ENCODE data around the gene SASH1.
A peak's percentile ranks its signal among the peaks of the same experiment; 100 is the strongest.

SASH1 gene

GRCh38 chr6:148528292-148528691, 185.7 kb downstream of the SASH1 start:
- DNase-seq: no peak

DNA sequence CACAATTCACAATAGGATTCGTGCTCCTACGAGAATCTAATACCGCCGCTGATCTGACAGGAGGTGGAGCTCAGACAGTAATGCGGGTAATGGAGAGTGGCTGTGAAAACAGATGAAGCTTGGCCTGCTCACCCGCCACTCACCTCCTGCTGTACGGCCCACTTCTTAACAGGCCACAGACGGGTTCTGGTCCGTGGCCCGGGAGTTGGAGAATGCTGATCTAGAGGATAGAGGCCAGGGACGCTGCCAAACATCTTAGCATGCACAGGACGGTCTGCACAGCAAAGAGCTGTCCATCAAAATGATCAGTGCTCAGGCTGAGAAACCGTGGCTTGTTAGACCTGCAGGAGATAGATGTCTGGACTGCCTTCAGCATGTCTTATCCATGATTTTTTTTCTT, 186.4 kb downstream of the SASH1 start:
- DNase-seq: no peak

GRCh38 chr6:148530394-148530953, 187.8 kb downstream of the SASH1 start:
- no peak for DNase-seq

- no peak for DNase-seq
These were observed 188.3 kb downstream of the SASH1 start for GRCh38 chr6:148530976-148531375.

GRCh38 chr6:148532698-148533097, 190.1 kb downstream of the SASH1 start:
- DNase-seq: no peak

DNA sequence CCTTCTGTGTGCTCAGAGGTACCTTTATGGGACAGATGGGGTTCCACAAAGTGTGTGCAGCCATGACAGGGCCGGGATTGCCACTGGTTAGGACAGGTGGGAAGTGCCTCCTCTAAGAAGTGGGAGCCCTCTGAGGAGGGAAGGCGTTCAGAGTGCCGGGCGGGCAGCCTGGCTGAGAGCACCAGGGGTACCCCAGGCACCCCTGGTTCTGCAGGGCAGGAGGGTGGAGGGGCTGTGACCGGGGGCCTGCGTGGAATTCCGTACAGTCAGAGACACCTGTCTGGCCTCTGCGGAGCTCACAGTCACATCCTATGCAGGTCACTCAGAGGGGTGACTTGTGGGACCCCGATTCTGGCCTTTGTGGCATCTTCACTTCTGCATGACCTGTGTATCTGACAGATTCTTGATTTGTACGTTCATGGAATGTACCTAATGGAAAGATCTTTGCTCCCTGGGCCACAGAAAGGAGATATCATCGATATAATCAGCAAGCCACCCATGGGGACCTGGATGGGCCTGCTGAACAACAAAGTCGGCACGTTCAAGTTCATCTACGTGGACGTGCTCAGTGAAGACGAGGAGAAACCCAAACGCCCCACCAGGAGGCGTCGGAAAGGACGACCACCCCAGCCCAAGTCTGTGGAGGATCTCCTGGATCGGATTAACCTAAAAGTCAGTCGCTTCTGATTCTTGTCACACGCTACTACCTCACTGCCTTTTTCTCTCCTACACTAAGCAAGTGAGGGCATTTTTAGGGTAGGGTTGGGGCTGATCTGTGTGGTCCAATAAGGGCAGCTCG, 190.9 kb downstream of the SASH1 start:
- DNase-seq: no peak

- no peak for DNase-seq
These were observed 192.2 kb downstream of the SASH1 start for GRCh38 chr6:148534871-148535270.

GRCh38 chr6:148535381-148535780, 192.7 kb downstream of the SASH1 start:
- DNase-seq: no peak

DNA sequence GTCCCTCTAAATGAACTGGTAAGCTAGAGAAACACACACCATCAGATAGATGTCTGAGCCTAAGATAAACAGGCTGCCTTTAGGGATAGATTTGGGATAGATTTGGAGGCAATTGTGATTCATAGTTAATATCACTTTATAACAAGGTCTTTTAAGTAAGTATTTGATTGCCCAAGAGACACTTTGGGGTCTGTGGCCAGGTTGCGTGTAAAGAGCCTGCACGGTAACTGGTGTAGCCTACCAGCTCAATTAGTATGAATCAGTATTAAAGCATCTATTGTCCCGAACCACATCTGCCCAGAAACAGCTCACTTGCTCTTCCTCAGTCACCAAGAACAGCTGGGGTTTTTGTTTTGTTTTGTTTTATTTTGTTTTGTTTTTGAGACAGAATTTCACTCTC, 193.3 kb downstream of the SASH1 start:
- DNase-seq: no peak

DNA sequence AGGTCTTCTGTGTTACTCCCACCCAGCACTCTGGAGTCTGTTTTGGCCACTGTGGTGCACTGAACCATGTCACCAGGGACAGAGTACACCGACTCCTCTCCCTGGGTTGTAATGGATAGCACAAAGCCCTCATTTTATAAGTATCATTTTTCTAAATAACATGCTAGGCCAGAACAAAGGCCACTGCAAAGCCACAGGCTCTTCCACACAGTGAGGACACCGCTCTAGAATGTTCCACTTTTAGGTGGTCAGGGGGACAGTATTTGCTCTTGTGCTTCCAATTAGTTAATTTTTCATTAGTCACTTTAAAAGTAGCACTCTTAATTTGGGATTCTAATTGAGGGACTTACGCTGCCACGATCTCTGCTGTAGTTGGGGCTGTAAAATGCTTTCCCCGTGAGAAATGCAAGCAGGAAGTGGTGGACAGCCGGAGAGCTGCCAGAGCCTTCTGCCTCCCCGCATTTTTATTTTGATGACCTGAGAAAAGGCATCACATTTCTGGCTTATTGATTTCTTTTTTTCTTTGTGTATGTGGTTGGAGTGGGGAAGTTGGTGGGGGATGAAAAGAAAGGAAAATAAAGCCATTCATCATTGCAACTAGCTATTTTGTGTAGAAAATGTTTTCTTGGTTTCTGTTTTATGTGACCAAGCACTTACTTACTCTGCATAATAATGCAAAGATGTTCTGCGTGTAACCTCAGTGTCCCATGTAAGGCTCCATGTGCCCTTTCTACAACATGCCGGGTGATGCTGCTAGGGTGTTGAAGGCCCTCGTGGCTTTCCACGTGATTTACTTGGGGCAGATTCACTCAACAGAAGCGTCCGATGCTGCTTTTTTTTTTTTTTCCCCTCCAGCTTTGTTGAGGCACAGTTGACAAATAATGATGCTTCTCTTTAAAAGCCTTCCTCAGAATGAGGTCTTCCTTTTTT, 195.9 kb downstream of the SASH1 start:
- no peak for DNase-seq

DNA sequence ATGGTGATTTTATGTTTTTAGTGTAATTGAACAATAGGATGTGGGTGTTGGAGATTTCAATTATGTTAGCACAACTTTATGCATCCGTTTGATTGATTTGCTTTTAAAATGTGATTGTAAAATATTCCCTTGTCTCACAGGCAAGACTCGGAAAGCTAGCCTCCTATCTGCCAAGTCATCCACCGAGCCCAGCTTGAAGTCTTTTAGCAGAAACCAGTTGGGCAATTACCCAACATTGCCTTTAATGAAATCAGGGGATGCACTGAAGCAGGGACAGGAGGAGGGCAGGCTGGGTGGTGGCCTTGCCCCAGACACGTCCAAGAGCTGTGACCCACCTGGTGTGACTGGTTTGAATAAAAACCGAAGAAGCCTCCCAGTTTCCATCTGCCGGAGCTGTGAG, 200.9 kb downstream of the SASH1 start:
- no peak for DNase-seq

DNA sequence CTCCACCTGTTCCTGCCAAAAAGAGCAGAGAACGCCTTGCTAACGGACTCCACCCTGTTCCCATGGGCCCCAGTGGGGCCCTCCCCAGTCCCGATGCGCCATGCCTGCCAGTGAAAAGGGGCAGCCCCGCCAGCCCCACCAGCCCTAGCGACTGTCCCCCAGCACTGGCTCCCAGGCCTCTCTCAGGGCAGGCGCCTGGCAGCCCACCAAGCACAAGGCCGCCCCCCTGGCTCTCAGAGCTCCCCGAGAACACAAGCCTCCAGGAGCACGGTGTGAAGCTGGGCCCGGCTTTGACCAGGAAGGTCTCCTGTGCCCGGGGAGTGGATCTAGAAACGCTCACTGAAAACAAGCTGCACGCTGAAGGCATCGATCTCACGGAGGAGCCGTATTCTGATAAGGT, 201.8 kb downstream of the SASH1 start:
- DNase-seq: no peak

DNA sequence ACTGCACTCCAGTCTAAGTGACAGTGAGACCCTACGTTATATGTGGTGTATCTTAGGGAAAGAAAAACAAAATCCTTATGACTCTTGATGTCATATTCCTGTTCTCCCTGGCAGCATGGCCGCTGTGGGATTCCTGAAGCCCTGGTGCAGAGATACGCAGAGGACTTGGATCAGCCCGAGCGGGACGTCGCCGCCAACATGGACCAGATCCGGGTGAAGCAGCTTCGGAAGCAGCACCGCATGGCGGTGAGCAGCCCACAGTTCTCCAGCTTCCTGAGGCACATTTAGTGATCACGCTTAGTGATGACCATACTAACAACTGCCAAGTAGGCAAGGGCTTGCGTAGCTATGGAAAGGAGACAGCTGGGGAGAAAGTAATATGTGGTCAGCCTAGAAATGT, 203.3 kb downstream of the SASH1 start:
- no peak for DNase-seq

GRCh38 chr6:148547110-148547509, 204.5 kb downstream of the SASH1 start:
- no peak for DNase-seq

DNA sequence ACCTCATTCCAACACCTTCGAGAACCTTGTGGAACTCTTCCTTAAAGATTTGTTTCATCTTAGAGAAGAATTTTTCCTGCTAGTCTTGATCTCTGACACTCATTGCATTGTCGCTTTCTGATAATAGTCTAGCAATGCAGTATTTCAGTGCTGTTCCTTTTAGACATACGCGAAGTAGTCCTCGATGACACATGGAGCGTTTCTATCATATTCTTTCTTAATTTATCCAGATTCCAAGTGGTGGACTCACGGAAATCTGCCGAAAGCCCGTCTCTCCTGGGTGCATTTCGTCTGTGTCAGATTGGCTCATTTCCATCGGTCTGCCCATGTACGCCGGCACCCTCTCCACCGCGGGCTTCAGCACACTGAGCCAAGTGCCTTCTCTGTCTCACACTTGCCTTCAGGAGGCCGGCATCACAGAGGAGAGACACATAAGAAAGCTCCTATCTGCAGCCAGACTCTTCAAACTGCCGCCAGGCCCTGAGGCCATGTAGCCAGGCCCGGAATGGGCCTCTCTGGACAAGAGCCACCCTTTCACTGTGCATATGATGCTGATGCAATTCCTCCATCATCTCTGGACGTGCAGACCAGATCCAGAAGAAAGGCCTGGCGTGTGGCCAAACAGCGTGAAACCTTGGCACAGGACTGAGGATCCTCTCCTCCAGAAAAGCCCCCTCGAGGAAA, 205.6 kb downstream of the SASH1 start:
- no peak for DNase-seq

- DNase-seq: no peak
These were observed 206.1 kb downstream of the SASH1 start for GRCh38 chr6:148548749-148549140.

DNA sequence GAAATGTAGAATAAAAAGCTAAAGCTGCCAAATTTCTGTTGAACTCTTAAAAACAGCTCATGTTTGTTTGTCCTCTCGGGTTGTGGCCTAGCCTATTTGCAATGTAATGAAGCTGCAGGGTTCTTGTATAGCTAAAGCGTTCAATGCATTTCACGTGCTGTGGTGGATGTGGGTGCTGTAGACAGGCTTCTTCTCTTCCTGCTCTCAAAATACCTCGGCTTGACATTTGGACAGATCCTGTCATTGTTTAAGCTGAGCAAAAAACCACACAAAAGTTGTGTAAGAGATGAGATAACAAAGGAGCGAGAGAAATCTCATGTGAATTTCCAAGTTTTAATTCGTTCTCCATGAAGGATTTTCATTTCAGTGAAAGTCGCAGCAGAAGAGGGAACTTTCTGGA, 207.9 kb downstream of the SASH1 start:
- no peak for DNase-seq

DNA sequence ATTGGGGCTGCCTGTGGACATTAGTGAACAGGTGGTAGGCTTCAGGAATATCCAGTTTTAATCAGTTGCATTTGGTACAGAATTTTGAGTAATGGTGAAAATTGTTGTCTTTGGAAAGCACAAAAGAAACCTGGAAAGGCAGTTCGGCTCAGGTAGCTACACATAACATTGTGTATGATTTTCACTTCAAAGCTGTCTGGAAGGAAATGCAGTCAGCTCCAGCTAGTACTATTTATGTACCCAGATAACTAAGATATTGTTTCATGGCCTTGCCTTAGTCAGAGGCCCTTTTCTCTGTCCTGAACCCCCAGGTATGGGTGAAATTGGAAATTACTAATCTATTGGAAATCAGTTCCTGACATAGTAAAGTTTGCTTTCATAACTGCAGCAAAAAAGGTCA, 208.6 kb downstream of the SASH1 start:
- DNase-seq: no peak

- DNase-seq: no peak
These were observed 213.8 kb downstream of the SASH1 start for GRCh38 chr6:148556410-148556809.

DNA sequence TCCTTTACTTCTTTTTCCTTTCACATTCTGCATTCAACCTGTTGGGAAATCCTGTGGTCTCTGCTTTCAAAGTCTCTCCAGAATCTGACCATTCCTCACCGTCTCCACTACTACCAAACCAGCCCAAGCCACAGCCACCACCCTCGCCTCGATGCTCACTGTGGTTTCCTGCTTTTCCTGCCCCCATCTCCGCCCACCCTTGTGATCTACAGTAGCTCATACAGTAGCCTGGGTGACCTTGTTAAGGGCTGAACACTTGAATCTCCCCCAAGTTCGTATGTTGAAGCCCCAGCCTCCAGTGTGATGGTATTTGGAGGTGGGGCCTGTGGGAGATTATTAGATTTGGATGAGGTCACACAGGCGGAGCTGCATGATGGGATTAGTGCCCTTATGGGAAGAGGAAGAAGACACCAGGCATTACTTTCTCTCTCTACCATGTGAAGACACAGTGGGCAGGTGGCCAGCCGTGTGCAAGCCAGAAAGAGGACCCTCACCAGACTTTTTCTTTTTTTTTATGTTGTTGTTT, 215.2 kb downstream of the SASH1 start:
- no peak for DNase-seq

- peak; percentile 59 for DNase-seq
These were observed 217.3 kb downstream of the SASH1 start for GRCh38 chr6:148559848-148560433.

DNA sequence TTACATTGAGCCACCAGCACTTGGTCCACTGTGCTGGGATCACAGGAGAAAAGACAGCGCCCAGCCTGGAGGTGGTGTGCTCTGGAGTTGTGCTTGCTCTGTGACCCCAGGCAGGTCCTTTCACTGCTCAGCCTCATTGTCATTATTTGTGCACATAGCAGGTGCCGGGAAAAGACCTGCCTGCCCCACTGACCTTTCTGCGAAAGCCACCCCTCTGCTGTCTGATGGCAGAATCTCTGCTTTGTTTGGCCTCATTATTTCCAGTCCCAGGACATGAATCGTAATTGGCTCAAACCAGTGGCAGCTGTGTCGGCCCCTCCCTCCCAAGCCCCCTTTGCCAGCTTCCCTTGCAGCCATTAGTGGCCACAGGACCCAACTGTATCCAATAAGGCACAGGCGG, 219.0 kb downstream of the SASH1 start:
- DNase-seq: no peak

GRCh38 chr6:148563066-148563465, 220.4 kb downstream of the SASH1 start:
- no peak for DNase-seq

Measured in stimulated activated CD4-positive, alpha-beta T cell treated with anti-CD3 and anti-CD28 coated beads, Interleukin-1b, Interleukin-23, amount 100 ng/mL, for 48 hours (primary cell).